IMR-90 (cell line): ENCODE results near the gene ADAM12. TPM values are rescaled to one million over a fixed set of nuclear protein-coding genes. Genes with fewer than 3 reads are reported as not detected.

Source experiments
- ATAC-seq: fragments of 200-7000 bp; cut with Tn5 transposase; 2 replicates; pipeline ENCODE4 v1.9.1; 2020; ENCODE audit warnings: low read depth, mild to moderate bottlenecking, moderate library complexity
- BruUV-seq: library from RNA; stranded (reverse); fragments of 400-500 nt; replicated peaks from 2 replicates; lab custom pipeline; 2021; lab: Mats Ljungman, UMichigan
- CTCF ChIA-PET: fragments of 300-600 bp; formaldehyde crosslinking; extraction: SDS; loops from one replicate; lab custom pipeline; 2021; ENCODE audit warnings: antibody characterized with exemption; lab: Yijun Ruan, JAX
- POLR2A ChIA-PET: fragments of 300-600 bp; sonication (Branson Sonifier 250); formaldehyde crosslinking; loops from one replicate; lab custom pipeline; 2022; ENCODE audit warnings: antibody characterized with exemption; ENCODE audit not compliant: unreplicated experiment; lab: Charles Lee
- DNase-seq: peaks from one replicate; pipeline ENCODE4 v3.0.0; 2013
- H2AFZ ChIP-seq: replicated peaks from 2 replicates; pipeline ENCODE3; 2013; ENCODE audit warnings: low read length, mild to moderate bottlenecking; ENCODE audit not compliant: poor library complexity
- H2AK5ac ChIP-seq: 2 replicates; pipeline ENCODE4 v1.6.1; 2013; ENCODE audit warnings: low read depth, low read length, inconsistent platforms
- H2AK9ac ChIP-seq: replicated peaks from 2 replicates; pipeline ENCODE3; 2013; ENCODE audit warnings: mild to moderate bottlenecking, low read depth, low read length, moderate library complexity; ENCODE audit not compliant: poor library complexity
- H2BK120ac ChIP-seq: 2 replicates; pipeline ENCODE4 v1.6.1; 2013; ENCODE audit warnings: low read depth, low read length, inconsistent platforms
- H2BK15ac ChIP-seq: 3 replicates; pipeline ENCODE4 v1.6.1; 2013; ENCODE audit warnings: low read depth, low read length, inconsistent platforms
- H2BK20ac ChIP-seq: 2 replicates; pipeline ENCODE4 v1.6.1; 2013; ENCODE audit warnings: low read depth, mild to moderate bottlenecking, inconsistent platforms, low read length, moderate library complexity
- H2BK5ac ChIP-seq: 2 replicates; pipeline ENCODE4 v1.6.1; 2013; ENCODE audit warnings: mild to moderate bottlenecking, low read depth, low read length, inconsistent platforms; ENCODE audit not compliant: poor library complexity, severe bottlenecking
- H3K14ac ChIP-seq: replicated peaks from 2 replicates; pipeline ENCODE4 v1.6.1; 2013; ENCODE audit warnings: low read depth, low read length, inconsistent platforms
- H3K18ac ChIP-seq: 2 replicates; pipeline ENCODE4 v1.6.1; 2013; ENCODE audit warnings: low read depth, low read length, control low read depth
- H3K23ac ChIP-seq: 2 replicates; pipeline ENCODE4 v1.6.1; 2013; ENCODE audit warnings: low read depth, low read length, inconsistent platforms
- H3K27ac ChIP-seq: 2 replicates; pipeline ENCODE4 v1.5.1; 2013; ENCODE audit warnings: mild to moderate bottlenecking, control low read depth, low read length; ENCODE audit not compliant: insufficient read depth
- H3K27me3 ChIP-seq: 2 replicates; pipeline ENCODE4 v1.6.1; 2013; ENCODE audit warnings: low read length; ENCODE audit not compliant: control insufficient read depth, insufficient read depth
- H3K36me3 ChIP-seq: 2 replicates; pipeline ENCODE4 v1.6.1; 2013; ENCODE audit warnings: low read length, mixed read lengths; ENCODE audit not compliant: control insufficient read depth, insufficient read depth
- H3K4ac ChIP-seq: 2 replicates; pipeline ENCODE4 v1.6.1; 2013; ENCODE audit warnings: low read depth, low read length, inconsistent platforms
- H3K4me1 ChIP-seq: 2 replicates; pipeline ENCODE4 v1.6.1; 2013; ENCODE audit warnings: low read length, mixed read lengths; ENCODE audit not compliant: control insufficient read depth, insufficient read depth
- H3K4me2 ChIP-seq: 2 replicates; pipeline ENCODE4 v1.6.1; 2013; ENCODE audit warnings: low read depth, mild to moderate bottlenecking, control low read depth, low read length, moderate library complexity
- H3K4me3 ChIP-seq: 2 replicates; pipeline ENCODE4 v1.5.1; 2013; ENCODE audit warnings: low read depth, mild to moderate bottlenecking, control low read depth, low read length, moderate library complexity; ENCODE audit not compliant: insufficient read depth
- H3K56ac ChIP-seq: 2 replicates; pipeline ENCODE4 v1.6.1; 2013; ENCODE audit warnings: low read length, inconsistent platforms; ENCODE audit not compliant: insufficient read depth; ENCODE audit errors: extremely low read depth
- H3K79me1 ChIP-seq, 2 experiments: 2 replicates each; pipeline ENCODE4 v1.6.1; 2013; ENCODE audit warnings: low read length in 2 of 2, inconsistent platforms in 1 of 2, low read depth in 1 of 2
- H3K9ac ChIP-seq: 2 replicates; pipeline ENCODE4 v1.6.1; 2013; ENCODE audit warnings: low read depth, low read length, control low read depth
- H3K9me1 ChIP-seq: 2 replicates; pipeline ENCODE4 v1.6.1; 2013; ENCODE audit warnings: low read length, inconsistent platforms; ENCODE audit not compliant: insufficient read depth
- H3K9me3 ChIP-seq: 2 replicates; pipeline ENCODE4 v1.6.1; 2013; ENCODE audit warnings: low read length; ENCODE audit not compliant: control insufficient read depth, insufficient read depth
- H4K20me1 ChIP-seq: 2 replicates; pipeline ENCODE4 v1.6.1; 2013; ENCODE audit warnings: low read length, inconsistent platforms; ENCODE audit not compliant: insufficient read depth
- H4K5ac ChIP-seq: 2 replicates; pipeline ENCODE4 v1.6.1; 2013; ENCODE audit warnings: mild to moderate bottlenecking, low read depth, low read length, control low read depth
- H4K8ac ChIP-seq, 2 experiments: 2 replicates each; pipeline ENCODE4 v1.6.1; 2013; ENCODE audit warnings: low read depth in 2 of 2, low read length in 2 of 2, control low read depth in 1 of 2, inconsistent platforms in 1 of 2
- H4K91ac ChIP-seq: 2 replicates; pipeline ENCODE4 v1.6.1; 2013; ENCODE audit warnings: low read depth, low read length, inconsistent platforms; ENCODE audit not compliant: insufficient read depth
- BHLHE40 ChIP-seq: fragments of 150-350 bp; IDR thresholded peaks from 2 replicates; pipeline ENCODE4 v1.6.1; 2016; ENCODE audit warnings: mild to moderate bottlenecking, low read depth, low read length
- CHD1 ChIP-seq: IDR thresholded peaks from 2 replicates; pipeline ENCODE4 v1.6.1; 2012; ENCODE audit warnings: low read depth, low read length, improper control_type of control experiment
- FOS ChIP-seq: fragments of 150-350 bp; IDR thresholded peaks from 2 replicates; pipeline ENCODE4 v1.6.1; 2016; ENCODE audit warnings: low read depth, low read length
- MXI1 ChIP-seq: IDR thresholded peaks from 2 replicates; pipeline ENCODE4 v1.6.1; 2012; ENCODE audit warnings: low read depth, mild to moderate bottlenecking, low read length, moderate library complexity, borderline replicate concordance
- NFE2L2 ChIP-seq: fragments of 150-350 bp; IDR thresholded peaks from 2 replicates; pipeline ENCODE4 v1.6.1; 2016; ENCODE audit warnings: low read depth, mild to moderate bottlenecking, low read length
- POLR2A ChIP-seq: IDR thresholded peaks from 2 replicates; pipeline ENCODE4 v1.6.1; 2012; ENCODE audit warnings: mild to moderate bottlenecking, low read depth, low read length
- RAD21 ChIP-seq: IDR thresholded peaks from 2 replicates; pipeline ENCODE4 v1.6.1; 2012; ENCODE audit warnings: low read length, improper control_type of control experiment
- SMC3 ChIP-seq: fragments of 150-350 bp; IDR thresholded peaks from 2 replicates; pipeline ENCODE4 v1.6.1; 2016; ENCODE audit warnings: low read depth, mild to moderate bottlenecking, antibody characterized with exemption, low read length, moderate library complexity
- USF2 ChIP-seq: fragments of 150-350 bp; IDR thresholded peaks from 2 replicates; pipeline ENCODE4 v1.6.1; 2017; ENCODE audit warnings: mild to moderate bottlenecking, antibody characterized with exemption, low read length, low read depth
- WGBS, 2 experiments: methylation state at CpG; one replicate each; pipeline versions ENCODE4 v1.1.5 to v1.1.7; 2013; ENCODE audit warnings: missing lambda C conversion rate in 2 of 2; ENCODE audit not compliant: insufficient read length in 1 of 2; ENCODE audit errors: extremely low coverage in 2 of 2; 5-methylcytosine and 5-hydroxymethylcytosine counted together
- dilution Hi-C: fragments of 300-500 bp; cut with HindIII; formaldehyde crosslinking; loops from one replicate; pipeline ENCODE4 v1.14.3; 2018; ENCODE audit warnings: low sequenced_read_pairs; ENCODE audit not compliant: unreplicated experiment
- in situ Hi-C: fragments of 300-500 bp; cut with MboI; formaldehyde crosslinking; loops from 3 replicates; pipeline ENCODE4 v1.14.3; 2019; ENCODE audit warnings: low sequenced_read_pairs, inconsistent platforms, mixed read lengths
- intact Hi-C: fragments of 100-400 bp; cut with micrococcal nuclease; formaldehyde crosslinking; loops from 2 replicates; pipeline ENCODE4 v1.10.0; 2022
- polyA plus RNA-seq, 3 experiments: library from polyadenylated mRNA; depleted of rRNA; stranded (reverse); fragments of >200 nt; gene quantifications; 2 replicates each; pipeline ENCODE4 v1.2.3, GENCODE V29; 2012; ENCODE audit warnings: low replicate concordance in 1 of 3
- total RNA-seq: library from RNA; depleted of rRNA; stranded (reverse); fragments of >200 nt; gene quantifications from 2 replicates; pipeline ENCODE4 v1.2.3, GENCODE V29; 2012
- TF ChIP-seq, protein P1 (sequence below): fragments of 150-350 bp; IDR thresholded peaks from 2 replicates; pipeline ENCODE4 v1.6.1; 2016; ENCODE audit warnings: low read depth, mild to moderate bottlenecking, low read length, moderate library complexity, borderline replicate concordance
- TF ChIP-seq, protein P2 (sequence below): conservative IDR thresholded peaks from 2 replicates; pipeline ENCODE4 v1.5.1; 2012; ENCODE audit warnings: mild to moderate bottlenecking, low read depth, low read length, improper control_type of control experiment

ADAM12 gene
- total and polyA plus RNA-seq, 2 of the 4 experiments (the other 2 are of a cell fraction): 9.6 to 10.2 TPM

DNA sequence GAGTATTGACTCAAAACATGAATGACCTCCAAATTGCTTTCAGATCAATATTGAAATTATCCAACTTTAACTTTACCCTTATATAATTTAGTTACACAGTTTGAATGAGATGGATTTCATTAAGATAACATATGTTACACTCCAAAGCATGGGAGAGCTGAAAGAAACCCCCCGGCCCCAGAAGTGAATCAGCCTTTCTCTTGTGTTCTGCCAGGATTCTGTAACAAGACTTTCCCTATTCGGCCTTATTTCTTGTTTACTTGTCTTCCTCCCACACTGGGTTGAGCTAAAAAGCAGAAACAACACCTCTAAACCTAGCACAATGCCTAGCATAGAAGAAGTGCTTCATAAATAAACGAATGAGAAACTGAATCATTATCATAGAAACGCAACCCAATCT is 224.8 kb downstream of the ADAM12 start:
- H2AK9ac ChIP-seq: no peak overlapping the region
- no peak overlapping the region for H4K5ac ChIP-seq
- no peak overlapping the region for H3K4me3 ChIP-seq
- intact Hi-C loops (no loop called here), dilution Hi-C loops (no loop called here), in situ Hi-C loops (no loop called here)
- no peak overlapping the region for H2BK5ac ChIP-seq
- H3K9me3 ChIP-seq: no peaks in the 10 kb centered on the region
- no peak overlapping the region for H3K27ac ChIP-seq
- no peaks in the 10 kb centered on the region; the same call in 1 of the 2 replicates for H4K20me1 ChIP-seq
- H3K4me1 ChIP-seq: no peaks in the 10 kb centered on the region
- H3K4ac ChIP-seq: no peak overlapping the region
- H4K91ac ChIP-seq: no peak overlapping the region
- no peak overlapping the region for H4K8ac ChIP-seq
- H3K23ac ChIP-seq: no peak overlapping the region
- no peak overlapping the region for H3K18ac ChIP-seq
- H3K56ac ChIP-seq: no peak overlapping the region
- H3K9me1 ChIP-seq: no peaks in the 10 kb centered on the region
- no peak overlapping the region for H2BK15ac ChIP-seq
- TF ChIP-seq CHD1 (no peak), USF2 (no peak), FOS (no peak), NFE2L2 (no peak), BHLHE40 (no peak), RAD21 (no peak), SMC3 (no peak), POLR2A (no peak), MXI1 (no peak)
- TF ChIP-seq, protein P1, sequence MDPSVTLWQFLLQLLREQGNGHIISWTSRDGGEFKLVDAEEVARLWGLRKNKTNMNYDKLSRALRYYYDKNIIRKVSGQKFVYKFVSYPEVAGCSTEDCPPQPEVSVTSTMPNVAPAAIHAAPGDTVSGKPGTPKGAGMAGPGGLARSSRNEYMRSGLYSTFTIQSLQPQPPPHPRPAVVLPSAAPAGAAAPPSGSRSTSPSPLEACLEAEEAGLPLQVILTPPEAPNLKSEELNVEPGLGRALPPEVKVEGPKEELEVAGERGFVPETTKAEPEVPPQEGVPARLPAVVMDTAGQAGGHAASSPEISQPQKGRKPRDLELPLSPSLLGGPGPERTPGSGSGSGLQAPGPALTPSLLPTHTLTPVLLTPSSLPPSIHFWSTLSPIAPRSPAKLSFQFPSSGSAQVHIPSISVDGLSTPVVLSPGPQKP: no peak
- TF ChIP-seq, protein P2, sequence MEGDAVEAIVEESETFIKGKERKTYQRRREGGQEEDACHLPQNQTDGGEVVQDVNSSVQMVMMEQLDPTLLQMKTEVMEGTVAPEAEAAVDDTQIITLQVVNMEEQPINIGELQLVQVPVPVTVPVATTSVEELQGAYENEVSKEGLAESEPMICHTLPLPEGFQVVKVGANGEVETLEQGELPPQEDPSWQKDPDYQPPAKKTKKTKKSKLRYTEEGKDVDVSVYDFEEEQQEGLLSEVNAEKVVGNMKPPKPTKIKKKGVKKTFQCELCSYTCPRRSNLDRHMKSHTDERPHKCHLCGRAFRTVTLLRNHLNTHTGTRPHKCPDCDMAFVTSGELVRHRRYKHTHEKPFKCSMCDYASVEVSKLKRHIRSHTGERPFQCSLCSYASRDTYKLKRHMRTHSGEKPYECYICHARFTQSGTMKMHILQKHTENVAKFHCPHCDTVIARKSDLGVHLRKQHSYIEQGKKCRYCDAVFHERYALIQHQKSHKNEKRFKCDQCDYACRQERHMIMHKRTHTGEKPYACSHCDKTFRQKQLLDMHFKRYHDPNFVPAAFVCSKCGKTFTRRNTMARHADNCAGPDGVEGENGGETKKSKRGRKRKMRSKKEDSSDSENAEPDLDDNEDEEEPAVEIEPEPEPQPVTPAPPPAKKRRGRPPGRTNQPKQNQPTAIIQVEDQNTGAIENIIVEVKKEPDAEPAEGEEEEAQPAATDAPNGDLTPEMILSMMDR: no peak
- H3K14ac ChIP-seq: no peak overlapping the region
- H3K27me3 ChIP-seq: peaks cover 4% of the 10 kb centered on the region
- H3K4me2 ChIP-seq: no peak overlapping the region
- ChIA-PET CTCF (no interaction called here), POLR2A (no interaction called here)
- no peaks in the 10 kb centered on the region for H3K79me1 ChIP-seq
- H2BK120ac ChIP-seq: no peak overlapping the region
- H3K9ac ChIP-seq: no peak overlapping the region
- BruUV-seq: no TSS peak
- H2BK20ac ChIP-seq: no peak overlapping the region
- H2AFZ ChIP-seq: no peak overlapping the region
- ATAC-seq (no peak), DNase-seq (no peak)
- WGBS, 2 experiments: 20% methylated on average over 1 of the region's 4 CpGs; no CpG with 5 or more reads in 1 of the 2 experiments
- no peaks in the 10 kb centered on the region for H3K36me3 ChIP-seq
- no peak overlapping the region for H2AK5ac ChIP-seq
